Activated CD8-positive, alpha-beta T cell treated with anti-CD3 and anti-CD28 coated beads for 36 hours (primary cell): ENCODE results near the gene MCIDAS. TPM values are rescaled to one million over a fixed set of nuclear protein-coding genes. Genes with fewer than 3 reads are reported as not detected.

Source experiments
- ATAC-seq: fragments of 200-7000 bp; cut with Tn5 transposase; one replicate; pipeline ENCODE4 v1.10.0; 2021; ENCODE audit warnings: mild to moderate bottlenecking, moderate library complexity
- CTCF ChIA-PET: fragments of 350-600 bp; sonication (Branson Sonifier 250); formaldehyde crosslinking; loops from one replicate; lab custom pipeline; 2021; ENCODE audit warnings: antibody characterized with exemption; lab: Charles Lee
- POLR2A ChIA-PET: fragments of 350-600 bp; sonication (Branson Sonifier 250); formaldehyde crosslinking; loops from one replicate; lab custom pipeline; 2021; ENCODE audit warnings: antibody characterized with exemption; lab: Charles Lee
- DNase-seq: peaks from one replicate; pipeline ENCODE4 v3.0.0-alpha.2; 2020
- H3K27ac Mint-ChIP-seq: one replicate; pipeline ENCODE4 v1.8.0; 2021; ENCODE audit warnings: mild to moderate bottlenecking, mixed read lengths
- H3K27me3 Mint-ChIP-seq: one replicate; pipeline ENCODE4 v1.8.0; 2021; ENCODE audit warnings: mixed read lengths
- H3K36me3 Mint-ChIP-seq: one replicate; pipeline ENCODE4 v1.8.0; 2021; ENCODE audit warnings: low read depth, mixed read lengths
- H3K4me1 Mint-ChIP-seq: one replicate; pipeline ENCODE4 v1.8.0; 2021; ENCODE audit warnings: low read depth, mixed read lengths
- H3K4me3 Mint-ChIP-seq: one replicate; pipeline ENCODE4 v1.8.0; 2021; ENCODE audit warnings: mild to moderate bottlenecking, moderate library complexity, mixed read lengths
- H3K9me3 Mint-ChIP-seq: one replicate; pipeline ENCODE4 v1.8.0; 2021; ENCODE audit warnings: mixed read lengths
- CTCF ChIP-seq: fragments of 200-600 bp; IDR thresholded peaks from one replicate; pipeline ENCODE4 v1.8.0; 2022; ENCODE audit warnings: antibody characterized with exemption, mild to moderate bottlenecking
- intact Hi-C: fragments of 100-400 bp; cut with micrococcal nuclease; formaldehyde crosslinking; loops from one replicate; pipeline ENCODE4 v1.10.0; 2022
- total RNA-seq, 2 experiments: library from RNA; stranded (reverse); gene quantifications; one replicate each; pipeline ENCODE4 v1.2.3, GENCODE V29; 2021

The MCIDAS gene
- total RNA-seq, 2 experiments from 2014 or later: 0.18 TPM; not detected in 1

GRCh38 chr5:55241746-55242145, 14.6 kb upstream of the MCIDAS start:
- POLR2A ChIA-PET: no interaction called here
- H3K4me1 Mint-ChIP-seq: no peaks in the 10 kb centered on the region
- H3K4me3 Mint-ChIP-seq: no peak overlapping the region
- DNase-seq: no peak
- ATAC-seq: no peak
- CTCF ChIA-PET: interaction anchor here (0.9 kb wide), 1 partner anchor 297 kb away, joined by 3 read pairs; no protein-coding TSS in a partner anchor
- H3K27ac Mint-ChIP-seq: no peak overlapping the region
- peaks cover 17% of the 10 kb centered on the region for H3K27me3 Mint-ChIP-seq
- no peaks in the 10 kb centered on the region for H3K9me3 Mint-ChIP-seq
- H3K36me3 Mint-ChIP-seq: no peaks in the 10 kb centered on the region
- intact Hi-C loops: no loop called here
- TF ChIP-seq CTCF: no peak

GRCh38 chr5:55236800-55237199, 9.7 kb upstream of the MCIDAS start:
- ATAC-seq (no peak), DNase-seq (no peak)
- Mint-ChIP-seq H3K27ac (no peak overlapping the region), H3K4me1 (peaks cover 13% of the 10 kb centered on the region), H3K9me3 (no peaks in the 10 kb centered on the region), H3K27me3 (peaks cover 43% of the 10 kb centered on the region), H3K36me3 (no peaks in the 10 kb centered on the region), H3K4me3 (no peak overlapping the region)
- ChIA-PET CTCF (interaction anchor here (0.9 to 1.3 kb wide), 2 partner anchors 8 to 90 kb away, joined by 4 to 6 read pairs; no protein-coding TSS in a partner anchor), POLR2A (interaction anchor here (1.2 kb wide), 1 partner anchor 11 kb away, joined by 3 read pairs; no protein-coding TSS in a partner anchor)
- intact Hi-C loops: no loop called here
- TF ChIP-seq CTCF: no peak

GRCh38 chr5:55234121-55234700, 7.1 kb upstream of the MCIDAS start:
- ATAC-seq: no peak
- intact Hi-C loops: loop anchor here (5.0 kb wide), 1 partner anchor 62 kb away; the partner anchor contains the start of gene CDC20B
- H3K27ac Mint-ChIP-seq: no peak overlapping the region
- DNase-seq: no peak
- CTCF ChIA-PET: interaction anchor here (1.1 to 2.6 kb wide), 5 partner anchors 8 to 62 kb away, joined by 3 to 20 read pairs (median 7); partner anchors contain the start of gene CDC20B
- no peaks in the 10 kb centered on the region for H3K36me3 Mint-ChIP-seq
- POLR2A ChIA-PET: interaction anchor here (0.6 to 3.3 kb wide), 6 partner anchors 11 to 96 kb away, joined by 3 to 9 read pairs (median 4); no protein-coding TSS in a partner anchor
- no peaks in the 10 kb centered on the region for H3K9me3 Mint-ChIP-seq
- TF ChIP-seq CTCF: no peak
- H3K4me3 Mint-ChIP-seq: peak overlapping the region; percentile 75
- H3K27me3 Mint-ChIP-seq: peaks cover 64% of the 10 kb centered on the region
- H3K4me1 Mint-ChIP-seq: peaks cover 19% of the 10 kb centered on the region

GRCh38 chr5:55232985-55233928, 6.1 kb upstream of the MCIDAS start, which contains the start of gene CCNO:
Gene CCNO (minus strand): TSS chr5:55233608. CDS start chr5:55233523, 85 bp downstream.
- intact Hi-C loops: loop anchor here (5.0 kb wide), 1 partner anchor 61 kb away; the partner anchor contains the start of gene CDC20B
- peaks cover 19% of the 10 kb centered on the region for H3K4me1 Mint-ChIP-seq
- peak; percentile 88 for ATAC-seq
- H3K27ac Mint-ChIP-seq: no peak within 1 kb of the TSS
- ChIA-PET CTCF (interaction anchor here (0.9 to 2.6 kb wide), 11 partner anchors 7 to 338 kb away, joined by 3 to 20 read pairs (median 5); partner anchors contain the start of gene CDC20B), POLR2A (interaction anchor here (0.5 to 3.3 kb wide), 7 partner anchors 10 to 913 kb away, joined by 3 to 9 read pairs (median 4); partner anchors contain the start of gene DHX29)
- peaks cover 70% of the 10 kb centered on the region for H3K27me3 Mint-ChIP-seq
- H3K9me3 Mint-ChIP-seq: no peaks in the 10 kb centered on the region
- peak within 1 kb of the TSS; percentile 75 for H3K4me3 Mint-ChIP-seq
- peak; percentile 73 for DNase-seq
- no peaks in the 10 kb centered on the region for H3K36me3 Mint-ChIP-seq
- TF ChIP-seq CTCF: no peak
